NCI-H2029 treated with DMSO at 0.1 percent for 48 hours (cell line): ENCODE measurements around the gene CYB5A.
"Not testable (repeated sequence)": the region's sequence is repeated elsewhere in the genome, so short reads cannot be mapped to it uniquely, and the experiment has no call there.

Experiments
- DNase-seq: peaks from one replicate; lab custom pipeline; 2025; lab: John Stamatoyannopoulos, UW

CYB5A gene, protein sequence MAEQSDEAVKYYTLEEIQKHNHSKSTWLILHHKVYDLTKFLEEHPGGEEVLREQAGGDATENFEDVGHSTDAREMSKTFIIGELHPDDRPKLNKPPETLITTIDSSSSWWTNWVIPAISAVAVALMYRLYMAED

DNA sequence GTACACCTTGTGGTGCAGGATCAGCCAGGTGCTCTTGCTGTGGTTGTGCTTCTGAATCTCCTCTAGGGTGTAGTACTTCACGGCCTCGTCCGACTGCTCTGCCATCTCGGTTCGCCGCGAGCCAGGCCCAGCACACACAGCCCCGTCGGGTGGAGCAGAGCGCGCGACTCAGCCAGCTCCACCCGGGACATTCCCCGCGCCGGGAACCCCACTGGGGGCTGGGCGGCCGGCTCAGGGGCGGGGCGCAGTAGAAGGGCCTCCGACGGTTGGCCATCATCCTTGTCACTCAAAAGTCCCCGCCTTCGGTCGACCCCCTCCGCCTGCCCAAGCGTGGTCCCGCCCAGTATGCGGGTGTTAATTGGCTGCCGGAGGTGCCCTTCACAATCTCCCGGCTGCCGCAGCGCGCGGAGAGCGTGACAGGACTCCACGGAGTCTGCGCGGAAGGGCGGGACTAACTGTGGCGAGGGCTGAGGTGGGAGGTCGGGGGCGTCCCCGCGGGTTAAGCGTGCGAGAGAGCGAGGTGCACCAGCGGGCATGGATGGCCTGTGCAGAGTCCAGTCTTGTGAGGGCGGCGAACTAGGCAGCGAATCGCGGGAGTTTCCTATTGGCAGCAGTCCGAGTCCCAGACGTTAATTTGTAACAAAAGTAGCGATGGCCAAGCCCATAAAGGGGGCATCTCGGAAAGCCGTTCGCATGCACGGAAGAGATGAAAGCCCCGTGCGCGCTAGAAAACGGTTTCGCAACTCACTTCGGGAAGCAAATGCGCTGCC, at the start of gene CYB5A:
TSS of gene CYB5A (minus strand) at position 193 of the 770 bp plus-strand sequence. CDS start at position 105, 88 bp downstream.
- DNase-seq = no peak

DNA sequence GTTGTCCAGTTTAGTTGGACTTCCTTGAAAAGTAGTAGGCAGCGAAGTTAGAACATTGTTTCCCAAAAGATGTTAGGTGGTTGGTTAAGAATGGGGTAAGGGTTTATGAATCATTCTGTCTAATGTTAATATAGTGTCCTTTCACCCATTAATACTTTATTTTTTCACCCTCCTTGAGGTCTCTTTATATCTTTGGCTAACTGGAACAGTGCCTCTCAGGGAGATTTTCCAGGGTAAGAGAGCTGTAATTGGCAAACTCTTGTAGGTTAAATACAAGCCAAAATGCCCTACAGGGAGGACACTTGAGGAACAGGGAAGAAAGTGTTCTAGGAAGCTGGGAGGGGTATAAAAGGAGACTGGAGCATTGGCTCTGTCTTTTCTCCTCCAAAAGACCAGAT, 46.1 kb upstream of the CYB5A start:
- no peak for DNase-seq

DNA sequence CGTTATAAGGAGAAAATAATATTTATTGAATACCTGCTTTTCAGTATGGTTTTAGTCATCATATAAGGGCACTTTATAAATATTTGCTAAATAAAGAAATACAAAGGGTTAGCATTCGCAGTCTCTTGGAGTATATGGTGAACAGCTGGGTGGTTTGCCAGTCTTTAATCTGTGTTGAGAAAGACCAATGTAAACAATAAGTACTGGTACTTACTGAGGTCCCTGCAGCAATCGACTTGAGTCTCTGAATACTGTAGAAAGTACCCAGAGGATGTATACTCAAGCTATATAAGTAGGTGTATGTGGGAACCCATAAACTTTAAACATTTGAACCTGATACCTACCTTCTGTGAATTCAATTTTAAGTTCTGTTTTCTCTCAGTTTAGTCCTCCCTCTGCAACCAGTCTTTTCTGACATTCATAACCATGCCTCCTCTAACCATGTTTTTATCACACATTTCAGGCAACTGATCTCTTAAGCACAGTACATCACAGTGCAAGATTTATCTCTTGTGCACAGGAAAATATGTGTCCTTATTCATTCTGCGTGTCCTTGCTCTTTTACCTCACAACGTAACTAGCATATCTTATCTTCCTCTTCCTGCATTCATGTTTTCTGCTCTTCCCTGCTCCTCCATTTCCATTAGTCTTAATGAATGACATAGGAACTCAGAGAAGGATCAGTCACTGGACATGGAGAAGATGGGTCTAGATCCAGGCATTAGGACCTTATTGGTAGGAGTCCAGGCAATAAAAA, 45.6 kb upstream of the CYB5A start:
- DNase-seq = no peak

DNA sequence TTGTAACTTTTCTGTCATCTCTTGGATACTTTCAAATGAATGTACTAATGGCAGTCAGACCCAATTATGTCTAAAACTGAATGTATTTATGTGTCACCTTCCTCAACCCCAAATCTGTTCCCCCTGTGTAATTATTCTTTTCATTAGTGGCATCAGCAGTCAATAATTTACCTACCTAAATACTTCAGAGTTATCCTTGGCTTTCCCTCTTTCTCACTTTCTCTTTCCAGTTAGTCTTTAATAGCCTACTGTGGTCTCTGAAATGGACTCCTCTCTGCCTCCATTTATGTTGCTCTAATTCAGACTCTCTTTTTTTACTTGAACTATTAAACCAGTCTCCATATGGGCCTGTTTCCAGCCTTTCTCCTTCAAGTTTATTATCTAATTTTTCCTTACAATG, 44.9 kb upstream of the CYB5A start:
- no peak for DNase-seq

DNA sequence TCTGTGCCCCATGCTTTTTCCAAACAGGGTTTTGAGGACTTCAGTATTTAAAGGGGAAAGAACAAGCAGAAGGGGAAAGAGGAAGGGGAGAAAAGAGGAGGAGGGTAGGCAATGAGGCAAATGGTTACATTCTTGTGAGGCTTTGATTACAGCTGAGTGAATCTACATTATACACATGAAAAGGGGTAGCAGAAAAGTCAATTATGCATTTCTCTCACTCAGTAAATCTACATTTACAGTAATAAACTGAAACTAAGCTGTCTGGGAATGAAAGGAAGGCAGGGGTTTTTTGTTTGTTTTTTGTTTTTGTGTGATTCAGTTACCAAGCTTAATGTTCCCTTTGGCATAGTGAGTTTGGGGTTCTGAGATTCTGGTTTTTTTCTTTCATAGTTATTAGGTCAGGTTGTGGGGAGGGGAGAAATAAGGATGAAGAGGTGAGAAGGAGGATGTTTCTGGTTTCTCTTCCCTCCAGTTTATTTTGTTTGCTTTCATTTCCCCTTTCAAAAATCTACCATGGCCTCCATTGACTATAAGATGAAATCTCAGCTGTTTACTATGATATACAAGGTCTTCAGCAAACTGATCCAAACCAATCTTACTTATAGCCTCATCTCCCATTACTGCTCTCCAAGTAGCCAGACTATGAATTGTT, 42.6 kb upstream of the CYB5A start:
- DNase-seq = no peak

DNA sequence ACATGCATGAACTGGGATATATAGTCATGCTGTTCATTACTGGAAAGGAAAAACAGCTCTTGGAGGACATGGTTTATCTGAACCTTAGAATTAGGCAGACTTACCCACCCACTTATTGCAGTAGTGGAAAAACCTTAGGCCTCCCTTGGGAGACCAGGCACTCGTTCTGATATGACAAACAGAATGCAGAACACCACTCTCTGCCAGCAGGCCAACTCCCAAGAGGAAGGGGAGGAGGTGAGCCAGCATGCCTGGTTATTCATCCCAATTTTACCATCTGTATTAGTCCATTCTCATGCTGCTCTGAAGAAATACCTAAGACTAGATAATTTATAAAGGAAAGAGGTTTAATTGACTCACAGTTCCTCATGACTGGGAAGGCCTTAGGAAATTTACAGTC, 41.3 kb upstream of the CYB5A start:
- no peak for DNase-seq

DNA sequence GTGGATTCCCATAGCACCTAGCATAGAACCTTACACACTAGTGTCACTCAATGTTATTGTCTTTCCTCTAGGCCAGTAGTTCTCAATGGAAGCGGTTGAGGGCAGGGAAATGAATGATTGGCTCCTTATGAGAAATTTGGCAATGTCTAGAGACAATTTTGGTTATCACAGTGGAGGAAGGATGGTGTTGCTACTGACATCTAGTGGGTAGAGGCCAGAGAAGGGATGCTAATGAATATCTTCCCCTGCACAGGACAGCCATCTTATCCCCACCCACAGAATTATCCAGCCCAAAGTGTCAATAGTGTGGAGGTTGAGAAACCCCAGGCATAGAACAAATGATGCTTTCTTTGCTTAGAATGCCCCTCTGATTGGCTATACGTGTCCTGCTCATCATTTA, 39.6 kb upstream of the CYB5A start:
- no peak for DNase-seq

DNA sequence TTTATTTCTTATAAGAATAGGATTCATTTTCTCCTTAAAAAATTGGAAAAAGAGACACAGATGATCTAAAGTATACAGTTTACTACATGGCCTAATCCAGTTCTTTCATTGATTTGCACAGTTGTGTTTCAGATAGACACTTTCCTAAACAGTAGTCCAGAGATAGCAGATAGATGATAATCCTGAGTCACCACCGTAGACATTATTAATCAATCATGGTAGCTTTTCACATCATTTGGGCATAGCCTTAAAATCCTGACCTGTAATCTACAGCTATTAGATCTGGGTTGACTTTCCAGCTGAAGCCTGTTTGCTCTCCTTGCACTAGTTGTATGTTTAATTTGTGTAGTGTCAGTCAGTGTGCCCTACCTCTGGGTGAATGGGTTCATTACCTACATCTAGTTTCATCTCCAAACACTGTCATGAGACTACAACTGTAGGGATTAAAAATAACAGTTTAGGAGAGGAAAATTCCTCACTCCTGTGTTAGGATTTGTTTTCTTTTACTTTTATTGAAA, 38.0 kb upstream of the CYB5A start:
- no peak for DNase-seq

DNA sequence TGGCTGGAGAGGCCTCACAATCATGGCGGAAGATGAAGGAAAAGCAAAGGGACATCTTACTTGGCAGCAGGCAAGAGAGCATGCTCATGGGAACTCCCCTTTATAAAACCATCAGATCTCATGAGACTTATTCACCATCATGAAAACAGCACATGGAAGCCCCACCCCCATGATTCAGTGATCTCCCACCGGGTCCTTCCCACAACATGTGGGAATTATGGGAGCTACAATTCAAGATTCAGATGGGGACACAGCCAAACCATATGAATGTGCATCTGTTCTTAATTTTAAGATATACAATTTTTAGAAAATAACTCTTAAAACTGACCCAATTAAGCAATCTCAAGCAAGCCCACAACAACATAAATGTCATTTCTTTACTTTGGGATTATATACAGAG, 36.4 kb upstream of the CYB5A start:
- DNase-seq = no peak

DNA sequence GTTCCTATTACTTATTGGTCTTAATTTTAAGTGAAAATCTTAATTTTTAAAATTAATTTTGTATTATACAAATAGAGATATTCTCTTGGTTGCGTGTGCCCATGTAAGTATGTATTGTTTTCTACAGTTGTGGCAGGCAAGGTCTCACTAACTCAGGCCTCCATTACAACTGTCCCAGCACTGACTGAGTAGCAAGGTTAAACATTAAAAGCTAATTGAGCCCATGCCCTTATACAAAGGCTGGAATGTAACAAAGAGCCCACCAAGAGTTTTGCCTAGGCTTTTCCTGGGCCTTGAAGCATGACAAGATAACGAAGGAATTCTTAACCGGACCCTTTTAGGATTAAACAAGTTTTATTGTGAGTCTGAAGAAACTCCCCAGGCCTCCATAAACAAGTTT, 35.0 kb upstream of the CYB5A start:
- not testable (repeated sequence) for DNase-seq

DNA sequence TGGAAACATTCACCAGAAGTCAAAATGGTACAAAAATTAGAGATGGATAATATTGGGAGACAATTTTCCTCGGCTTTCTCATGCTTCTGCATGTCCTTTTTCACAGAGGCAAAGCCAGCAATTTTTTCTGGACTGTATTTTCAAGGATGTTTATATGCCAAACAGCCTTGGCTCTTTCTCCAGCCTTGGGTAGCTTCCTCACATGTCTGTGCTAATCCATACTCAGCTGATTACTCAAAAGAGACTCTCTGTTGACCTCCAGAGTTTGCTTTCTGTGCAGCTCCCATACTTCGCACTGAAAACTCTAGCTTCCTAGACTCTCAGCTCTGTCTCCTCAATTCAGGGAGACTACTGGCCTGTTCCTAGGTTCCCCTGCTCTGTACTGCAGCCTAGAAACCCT, 34.5 kb upstream of the CYB5A start:
- DNase-seq = no peak

DNA sequence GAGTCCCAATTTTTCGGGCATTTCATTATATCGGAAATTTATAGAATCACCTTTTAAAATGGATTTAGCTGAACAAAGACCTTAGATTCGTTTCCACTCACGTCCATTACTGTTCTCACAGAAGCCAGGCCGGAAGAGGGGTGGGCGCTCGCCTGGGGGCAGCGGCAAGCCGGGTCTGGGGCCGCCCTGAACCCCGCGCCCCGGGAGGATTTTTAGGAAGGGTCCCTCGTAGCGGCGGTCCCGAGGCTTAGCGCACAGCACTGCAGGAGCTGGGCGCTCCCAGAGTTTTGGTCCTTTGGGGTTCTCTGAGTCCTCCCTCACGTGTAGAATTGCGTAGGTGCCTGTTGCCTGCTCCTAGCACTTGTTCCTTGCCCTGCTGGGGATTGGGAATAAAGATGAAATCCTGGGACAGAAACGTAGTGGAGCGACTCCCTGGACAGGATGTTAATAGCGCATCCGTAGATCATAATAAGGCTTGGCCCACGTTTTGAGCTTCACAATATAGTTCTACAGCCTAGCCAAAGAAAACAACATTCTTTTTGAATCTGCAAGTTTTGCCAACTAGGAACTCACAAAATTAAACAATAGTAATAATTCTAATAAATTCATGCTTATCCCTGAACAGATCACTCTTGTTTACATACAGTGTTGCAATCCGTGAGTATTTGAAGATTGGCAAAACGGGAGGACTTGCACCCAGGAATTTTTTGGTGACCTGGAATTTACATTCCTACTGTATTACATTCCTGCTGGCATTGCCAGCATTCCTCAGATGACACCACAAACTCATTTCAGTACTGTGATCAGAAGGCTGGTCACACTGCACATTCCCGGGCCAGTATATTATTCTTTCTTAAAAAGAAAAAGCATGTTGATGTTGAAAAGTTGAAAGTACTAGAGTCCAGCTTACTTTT, 24.8 kb upstream of the CYB5A start:
- no peak for DNase-seq

DNA sequence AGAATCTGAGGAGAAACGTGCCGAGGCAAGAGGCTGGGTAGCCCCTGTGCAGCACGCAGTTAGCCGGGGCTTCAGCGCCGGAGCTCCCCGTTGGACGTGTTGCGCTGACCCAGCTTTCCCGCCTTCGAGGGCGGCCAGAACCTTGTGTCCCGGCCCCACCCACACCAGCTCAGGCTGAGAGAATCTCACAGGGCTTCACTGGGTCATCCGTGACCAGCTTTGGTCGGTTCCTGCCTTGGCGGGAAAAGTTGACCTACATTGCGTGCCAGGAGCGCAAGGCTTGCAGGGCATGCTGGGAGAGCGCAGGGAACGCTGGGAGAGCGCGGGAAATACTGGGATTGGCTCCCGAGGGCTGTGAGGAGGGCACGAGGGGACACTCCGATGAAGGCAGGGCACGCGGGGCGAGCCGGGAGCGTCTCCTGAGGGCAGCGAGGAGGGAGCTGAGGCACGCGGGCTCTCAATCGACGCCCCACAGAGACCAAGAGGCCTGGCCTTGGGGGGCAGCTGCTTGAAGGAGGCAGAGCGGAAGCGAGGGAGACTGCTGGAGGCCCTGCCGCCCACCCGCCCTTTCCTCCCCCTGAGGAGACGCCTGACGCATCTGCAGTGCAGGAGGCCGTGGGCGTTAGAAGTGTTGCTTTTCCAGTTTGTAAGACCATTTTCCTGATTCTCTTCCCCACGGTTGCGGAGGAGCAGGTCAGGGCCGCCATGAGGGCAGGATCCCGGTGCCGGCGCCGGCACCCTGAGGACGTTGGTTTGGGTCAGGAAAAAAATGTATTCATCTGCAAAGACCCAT, 23.9 kb upstream of the CYB5A start, which contains the start of gene C18orf63:
TSS of gene C18orf63 (plus strand) at position 376 of the 793 bp plus-strand sequence. CDS start 2,027 bp downstream, outside the sequence.
- no peak for DNase-seq

DNA sequence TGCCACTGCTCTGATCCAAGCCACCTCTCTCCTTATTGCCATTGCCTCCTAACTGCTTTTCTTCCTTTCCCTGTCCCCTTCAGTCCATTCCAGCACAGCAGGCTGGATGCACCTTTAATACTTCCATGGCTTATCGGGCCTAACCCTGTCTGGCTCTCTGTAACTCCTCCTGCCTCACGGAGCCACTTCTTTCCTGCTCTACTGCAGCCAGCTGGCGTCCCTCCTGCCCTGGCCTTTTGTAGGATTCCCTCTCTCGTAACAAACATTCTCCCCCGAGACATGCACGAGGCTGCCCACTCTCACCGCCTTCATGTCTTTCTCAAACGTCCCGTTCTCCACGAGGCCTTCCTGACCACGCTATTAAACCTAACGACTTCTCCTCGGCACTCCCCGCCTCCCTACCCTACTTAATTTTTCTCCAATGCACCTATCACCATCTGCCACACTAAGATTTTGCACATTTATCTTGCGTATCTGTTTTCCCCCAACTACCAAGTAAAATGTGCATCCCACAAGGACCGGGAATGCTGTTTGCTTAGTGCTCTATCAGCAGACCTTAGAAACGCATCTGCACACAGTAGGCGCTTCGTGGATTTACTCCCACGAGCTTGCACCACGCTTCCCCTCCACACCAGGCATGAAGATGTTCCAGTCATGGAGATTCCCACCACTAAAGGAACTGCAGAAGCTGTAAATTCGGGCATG, 23.1 kb upstream of the CYB5A start:
- no peak for DNase-seq

DNA sequence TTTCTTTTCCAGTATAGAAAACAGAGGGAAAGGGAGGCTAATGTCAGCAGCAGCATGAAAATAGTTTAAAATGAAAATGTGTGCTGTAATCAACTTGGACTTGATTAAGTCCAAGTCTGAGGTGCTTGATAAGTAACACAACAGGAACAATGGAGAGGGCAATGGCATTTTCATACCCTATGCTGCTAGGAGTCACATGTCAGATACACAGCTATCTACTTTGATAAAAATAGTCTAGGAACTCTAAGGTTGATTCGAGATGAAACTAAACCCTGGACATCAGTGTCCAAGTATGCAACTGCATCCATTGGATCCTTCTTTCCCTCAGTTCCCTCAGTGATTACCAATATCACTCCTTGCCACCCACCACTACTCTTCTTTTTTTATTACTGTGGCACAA, 19.2 kb upstream of the CYB5A start:
- no peak for DNase-seq

DNA sequence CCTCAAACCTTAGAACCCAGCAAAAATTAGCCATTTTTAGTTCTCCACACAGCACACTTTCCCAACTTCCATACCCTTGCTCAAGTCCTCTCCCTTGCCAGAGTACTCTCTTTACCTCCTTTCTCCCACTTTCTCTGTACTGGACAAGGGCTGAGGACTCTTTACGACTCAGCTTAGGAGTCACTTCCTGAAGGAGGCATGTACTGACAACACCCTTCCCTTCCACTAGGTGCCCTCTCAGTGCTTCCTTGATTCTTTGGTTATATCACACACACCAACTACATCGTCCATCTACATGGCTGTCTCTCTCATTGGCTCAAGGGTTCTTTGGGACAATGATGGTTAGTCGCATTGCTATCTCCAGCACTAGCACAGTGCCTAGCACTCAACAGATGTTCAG, 18.6 kb upstream of the CYB5A start:
- no peak for DNase-seq

DNA sequence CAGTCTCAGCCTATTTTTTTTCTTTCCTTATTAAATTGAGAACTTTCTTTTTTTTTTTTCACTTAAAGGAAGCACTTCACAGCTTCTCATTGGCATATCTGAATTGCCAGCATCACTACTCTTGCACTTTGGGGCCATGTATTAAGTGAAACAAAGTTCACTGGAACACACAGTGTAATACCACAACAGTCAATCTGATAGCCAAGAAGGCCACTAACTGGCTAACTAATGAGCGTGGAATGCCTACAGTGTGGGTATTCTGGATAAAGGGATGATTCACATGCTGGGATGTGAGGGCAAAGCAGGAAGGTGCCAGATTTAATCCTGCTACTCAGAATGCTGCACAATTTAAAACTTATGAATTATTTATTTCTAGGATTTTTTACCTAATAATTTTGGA, 12.2 kb upstream of the CYB5A start:
- no peak for DNase-seq

DNA sequence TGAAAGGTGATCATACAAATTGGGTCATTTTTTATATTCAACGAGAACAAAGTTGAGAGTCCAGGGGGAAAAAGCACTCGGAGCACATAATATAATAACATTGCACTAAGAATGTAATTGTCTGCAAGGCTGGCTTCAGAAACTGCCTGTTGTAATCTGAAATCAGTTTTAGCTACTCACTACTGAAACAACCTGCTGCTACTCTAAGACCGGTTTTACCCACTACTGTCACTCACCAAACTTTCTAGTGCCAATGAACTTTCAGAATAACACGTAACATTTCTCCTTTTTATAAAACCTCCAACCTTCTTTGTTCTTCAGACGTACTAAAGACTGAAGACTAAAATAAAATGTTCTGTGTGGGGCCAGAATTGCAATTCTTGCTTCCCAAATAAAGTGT, 11.5 kb upstream of the CYB5A start:
- DNase-seq = no peak

DNA sequence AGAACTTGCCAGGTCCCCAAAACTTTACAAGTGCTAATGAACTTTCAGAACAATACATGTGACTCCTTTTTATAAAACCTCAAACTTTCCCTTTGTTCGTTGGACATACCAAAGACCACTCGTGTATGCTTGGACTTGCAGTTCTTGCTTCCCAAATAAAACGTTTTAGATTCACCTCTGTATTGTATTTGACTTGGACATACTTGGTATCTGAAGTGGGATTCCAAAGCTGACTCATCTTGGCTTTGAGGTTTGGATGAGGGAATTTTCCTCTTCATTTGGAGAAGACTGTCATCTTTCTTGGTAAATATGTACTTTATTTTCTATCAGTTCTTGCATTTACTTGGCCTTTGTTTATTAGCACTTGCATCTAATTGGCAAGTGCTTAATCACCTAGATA, 8.0 kb upstream of the CYB5A start:
- no peak for DNase-seq

DNA sequence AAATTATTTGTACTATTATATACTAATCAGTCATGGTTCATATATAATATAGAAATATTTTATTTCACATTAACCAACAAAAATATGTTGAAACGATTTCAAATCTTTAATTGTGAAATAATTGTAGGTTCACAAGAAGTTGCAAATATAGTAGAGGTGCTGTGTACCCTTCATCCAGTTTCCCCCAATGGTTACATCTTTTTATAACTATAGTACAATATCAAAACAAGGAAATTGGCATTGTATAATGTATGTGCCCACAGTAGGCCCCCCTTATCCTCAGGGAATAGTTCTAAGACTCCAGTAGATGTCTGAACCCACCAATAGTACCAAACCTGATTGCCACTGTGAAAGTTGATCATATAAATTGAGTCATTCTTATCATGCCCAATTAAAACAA, 7.4 kb upstream of the CYB5A start:
- DNase-seq = no peak
